ENCODE results near the gene RPS6KA2.

DNA sequence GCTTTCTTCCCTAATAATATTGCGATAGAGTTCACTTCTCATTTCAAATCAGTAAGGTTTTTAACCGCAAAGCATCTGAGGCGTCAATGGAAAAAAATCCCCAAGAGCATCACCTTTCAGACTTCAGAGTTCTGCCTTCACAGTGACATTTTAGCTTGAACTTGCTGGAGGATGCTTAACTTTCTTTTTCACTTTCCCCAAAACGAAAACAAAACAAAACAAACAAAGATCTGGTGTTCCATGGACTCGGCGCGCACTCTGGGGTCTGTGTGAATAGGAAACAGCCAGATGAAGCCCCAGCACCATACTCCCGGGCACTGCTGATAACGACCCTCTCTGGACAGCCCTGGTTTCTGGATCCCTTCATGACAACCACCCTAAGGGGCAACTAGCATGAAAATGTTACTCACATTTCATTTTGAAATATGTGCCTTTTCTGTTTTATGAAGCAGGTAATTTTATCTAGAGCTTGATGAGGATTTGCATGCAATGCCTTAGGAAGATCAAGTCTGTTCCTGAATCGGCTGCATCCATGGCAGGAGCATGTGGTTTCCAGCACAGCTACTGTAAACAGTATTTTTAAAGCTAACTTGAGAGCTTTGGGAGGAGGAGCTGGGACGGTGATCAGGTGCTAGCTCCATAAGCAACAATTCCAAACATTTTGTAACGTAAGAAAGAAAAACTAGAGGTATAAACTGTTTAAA is 85.0 kb downstream of the RPS6KA2 start:
- TF ChIP-seq, protein P1, sequence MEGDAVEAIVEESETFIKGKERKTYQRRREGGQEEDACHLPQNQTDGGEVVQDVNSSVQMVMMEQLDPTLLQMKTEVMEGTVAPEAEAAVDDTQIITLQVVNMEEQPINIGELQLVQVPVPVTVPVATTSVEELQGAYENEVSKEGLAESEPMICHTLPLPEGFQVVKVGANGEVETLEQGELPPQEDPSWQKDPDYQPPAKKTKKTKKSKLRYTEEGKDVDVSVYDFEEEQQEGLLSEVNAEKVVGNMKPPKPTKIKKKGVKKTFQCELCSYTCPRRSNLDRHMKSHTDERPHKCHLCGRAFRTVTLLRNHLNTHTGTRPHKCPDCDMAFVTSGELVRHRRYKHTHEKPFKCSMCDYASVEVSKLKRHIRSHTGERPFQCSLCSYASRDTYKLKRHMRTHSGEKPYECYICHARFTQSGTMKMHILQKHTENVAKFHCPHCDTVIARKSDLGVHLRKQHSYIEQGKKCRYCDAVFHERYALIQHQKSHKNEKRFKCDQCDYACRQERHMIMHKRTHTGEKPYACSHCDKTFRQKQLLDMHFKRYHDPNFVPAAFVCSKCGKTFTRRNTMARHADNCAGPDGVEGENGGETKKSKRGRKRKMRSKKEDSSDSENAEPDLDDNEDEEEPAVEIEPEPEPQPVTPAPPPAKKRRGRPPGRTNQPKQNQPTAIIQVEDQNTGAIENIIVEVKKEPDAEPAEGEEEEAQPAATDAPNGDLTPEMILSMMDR (optimal IDR thresholded peaks at IDR 0.05 in 1 of 3, IDR thresholded peaks at IDR 0.05 in 1 of 3, conservative IDR thresholded peaks at IDR 0.05 in 1 of 3; ENCODE audit: extremely low read depth in 1 of 3, insufficient read depth in 2 of 3, low read length in 3 of 3): no peak
- no peak for TF ChIP-seq EZH2 (IDR thresholded peaks at IDR 0.05; ENCODE audit: low read length)
